H1 (cell line): ENCODE results near the gene STIM1.

Experiments
- CTCF ChIP-seq, 3 experiments: IDR thresholded peaks; 1 replicate in 2 of 3; 2 replicates in 1 of 3; pipeline versions ENCODE4 v1.5.1 to v1.6.1; 2011; ENCODE audit warnings: low read length in 3 of 3, mild to moderate bottlenecking in 3 of 3, inconsistent platforms in 2 of 3, low read depth in 1 of 3, moderate library complexity in 1 of 3; ENCODE audit not compliant: insufficient read depth in 1 of 3; ENCODE audit errors: control extremely low read depth in 1 of 3
- POLR2A ChIP-seq, 2 experiments: IDR thresholded peaks; 1 replicate in 1 of 2; 2 replicates in 1 of 2; pipeline ENCODE4 v1.6.1; 2011; ENCODE audit warnings: low read depth in 2 of 2, low read length in 2 of 2, mild to moderate bottlenecking in 2 of 2; ENCODE audit errors: control extremely low read depth in 1 of 2
- RFX5 ChIP-seq: IDR thresholded peaks from 2 replicates; pipeline ENCODE4 v1.6.1; 2011; ENCODE audit warnings: low read depth, low read length, improper control_type of control experiment, borderline replicate concordance

GRCh38 chr11:3957437-3957836, 102.0 kb downstream of the STIM1 start:
- no peak for TF ChIP-seq CTCF (IDR thresholded peaks at IDR 0.05; ENCODE audit: control extremely low read depth in 1 of 3, insufficient read depth in 1 of 3, low read depth in 1 of 3, low read length in 3 of 3)
- TF ChIP-seq POLR2A (IDR thresholded peaks at IDR 0.05; ENCODE audit: control extremely low read depth in 1 of 2, low read depth in 2 of 2, low read length in 2 of 2), result no peak
- no peak for TF ChIP-seq RFX5
